BLaER1 (cell line): ENCODE data around the gene MYO9A.

Experiments used
- H3K27ac ChIP-seq: shearing (Covaris generic); formaldehyde crosslinking; 2 replicates; pipeline ENCODE4 v1.8.1; 2022
- H3K27me3 ChIP-seq: shearing (Covaris generic); formaldehyde crosslinking; 2 replicates; pipeline ENCODE4 v1.8.1; 2022
- H3K36me3 ChIP-seq: shearing (Covaris generic); formaldehyde crosslinking; 2 replicates; pipeline ENCODE4 v1.8.1; 2022
- H3K4me1 ChIP-seq: shearing (Covaris generic); formaldehyde crosslinking; 2 replicates; pipeline ENCODE4 v1.8.1; 2022
- H3K4me2 ChIP-seq: shearing (Covaris generic); formaldehyde crosslinking; 2 replicates; pipeline ENCODE4 v1.8.1; 2022
- H3K4me3 ChIP-seq: shearing (Covaris generic); formaldehyde crosslinking; 2 replicates; pipeline ENCODE4 v1.8.1; 2022
- H3K9ac ChIP-seq: shearing (Covaris generic); formaldehyde crosslinking; 2 replicates; pipeline ENCODE4 v1.8.1; 2022
- H3K9me3 ChIP-seq: shearing (Covaris generic); formaldehyde crosslinking; 2 replicates; pipeline ENCODE4 v1.8.1; 2022
- H4K20me1 ChIP-seq: shearing (Covaris generic); formaldehyde crosslinking; 2 replicates; pipeline ENCODE4 v1.8.1; 2022
- Cebpa-rat ChIP-seq: shearing (Covaris generic); IDR thresholded peaks from 2 replicates; pipeline ENCODE4 v1.8.1; 2022

Gene MYO9A

DNA sequence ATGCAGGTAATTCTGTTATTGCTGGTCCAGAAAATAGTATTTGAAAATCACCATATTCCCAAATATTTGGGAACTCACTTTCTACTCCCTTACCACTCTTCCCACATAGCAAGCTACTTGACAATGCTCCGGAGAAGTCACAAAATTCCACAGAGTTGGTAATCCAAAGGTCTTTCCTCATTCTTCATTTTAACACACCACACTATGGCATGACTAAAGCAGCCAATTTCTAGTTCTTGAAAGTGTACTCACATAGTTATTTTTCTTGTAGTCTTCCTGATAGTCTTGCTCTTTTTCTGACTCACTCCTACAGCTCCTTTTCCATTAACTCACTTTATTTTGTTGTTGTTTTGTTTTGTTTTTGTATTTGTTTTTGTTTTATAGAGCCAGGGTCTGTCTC lies 67.2 kb downstream of the MYO9A start:
- Histone ChIP-seq H3K9me3 (peaks cover 27% of the 10 kb centered on the region), H4K20me1 (peaks cover 6% of the 10 kb centered on the region; the same call in 1 of the 2 replicates), H3K4me2 (no peak overlapping the region), H3K36me3 (peaks cover 44% of the 10 kb centered on the region), H3K4me1 (no peaks in the 10 kb centered on the region; the same call in 1 of the 2 replicates), H3K27ac (no peak overlapping the region), H3K27me3 (no peaks in the 10 kb centered on the region), H3K4me3 (no peak overlapping the region), H3K9ac (no peak overlapping the region)
- TF ChIP-seq Cebpa-rat, result no peak

DNA sequence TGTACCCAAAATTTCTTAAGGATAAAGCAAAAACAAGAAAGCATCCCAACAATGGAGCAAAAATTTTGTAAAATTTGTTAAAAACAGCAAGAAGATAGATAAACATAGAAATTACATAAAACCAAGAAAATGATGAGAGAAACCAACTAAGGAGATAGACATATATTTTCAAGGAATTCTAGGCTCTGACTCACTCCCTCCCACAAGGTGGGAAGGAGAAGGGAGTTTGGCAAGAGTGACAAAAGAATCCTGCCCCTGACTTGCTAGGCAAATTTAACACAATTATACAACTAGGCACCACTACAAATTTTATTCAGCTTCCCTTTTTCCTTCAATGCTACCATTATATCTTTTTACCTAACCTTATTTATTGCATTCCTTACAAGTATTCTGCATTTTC lies 70.9 kb downstream of the MYO9A start:
- no peaks in the 10 kb centered on the region for H3K27me3 ChIP-seq
- peaks cover 6% of the 10 kb centered on the region; the same call in 1 of the 2 replicates for H4K20me1 ChIP-seq
- no peak overlapping the region for H3K27ac ChIP-seq
- no peaks in the 10 kb centered on the region; the same call in 1 of the 2 replicates for H3K4me1 ChIP-seq
- H3K9ac ChIP-seq, result no peak overlapping the region
- peaks cover 29% of the 10 kb centered on the region for H3K36me3 ChIP-seq
- H3K4me2 ChIP-seq, result no peak overlapping the region
- no peak for TF ChIP-seq Cebpa-rat
- peaks cover 11% of the 10 kb centered on the region for H3K9me3 ChIP-seq
- H3K4me3 ChIP-seq, result no peak overlapping the region

DNA sequence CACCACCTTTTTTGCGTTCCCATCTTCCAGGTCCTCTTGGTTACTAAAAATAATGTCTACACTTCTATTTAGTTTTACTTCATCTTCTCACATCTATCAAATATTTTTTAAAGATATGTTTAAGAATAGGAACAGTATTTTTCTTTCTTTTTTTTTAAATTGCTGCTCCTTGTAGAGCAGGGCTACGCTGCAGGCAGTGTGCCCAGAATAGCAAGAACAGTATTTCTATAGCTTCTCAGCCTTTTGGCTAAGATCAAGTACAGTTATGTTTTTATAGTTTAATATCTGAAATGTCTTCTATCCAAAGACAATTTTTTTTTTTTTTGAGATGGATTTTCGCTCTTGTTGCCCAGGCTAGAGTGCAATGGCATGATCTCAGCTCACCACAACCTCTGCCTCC lies 73.0 kb downstream of the MYO9A start:
- Histone ChIP-seq H3K4me2 (no peak overlapping the region), H3K27ac (no peak overlapping the region), H3K9me3 (no peaks in the 10 kb centered on the region), H3K27me3 (no peaks in the 10 kb centered on the region), H3K4me1 (no peaks in the 10 kb centered on the region; the same call in 1 of the 2 replicates), H3K36me3 (peaks cover 27% of the 10 kb centered on the region), H3K9ac (no peak overlapping the region), H3K4me3 (no peak overlapping the region), H4K20me1 (peaks cover 6% of the 10 kb centered on the region; the same call in 1 of the 2 replicates)
- TF ChIP-seq Cebpa-rat, result no peak

DNA sequence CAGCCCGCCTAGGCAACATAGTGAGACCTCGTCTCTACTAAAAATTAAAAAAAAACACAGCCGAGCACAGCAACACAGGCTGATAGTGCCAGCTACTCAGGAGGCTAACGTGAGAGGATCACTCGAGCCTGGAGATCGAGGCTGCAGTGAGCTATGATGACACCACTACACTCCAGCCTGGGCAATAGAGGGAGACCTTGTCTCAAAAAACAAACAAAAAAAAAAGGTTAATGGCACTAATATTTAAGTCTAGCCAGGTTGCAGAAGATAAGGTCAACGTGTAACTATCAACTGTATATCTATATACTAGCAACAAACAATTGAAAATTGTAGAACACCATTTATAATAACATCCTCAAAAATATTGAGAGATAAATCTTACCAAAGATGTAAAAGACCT lies 75.1 kb downstream of the MYO9A start:
- peaks cover 36% of the 10 kb centered on the region for H3K36me3 ChIP-seq
- no peak for TF ChIP-seq Cebpa-rat
- H3K4me1 ChIP-seq, result no peaks in the 10 kb centered on the region
- H3K9ac ChIP-seq, result no peak overlapping the region
- no peak overlapping the region for H3K4me3 ChIP-seq
- H3K27ac ChIP-seq, result no peak overlapping the region
- H4K20me1 ChIP-seq, result no peaks in the 10 kb centered on the region
- no peak overlapping the region for H3K4me2 ChIP-seq
- no peaks in the 10 kb centered on the region for H3K27me3 ChIP-seq
- H3K9me3 ChIP-seq, result 0 out of 2 replicates have a peak, but pooled peaks cover 7% of the 10 kb centered on the region

DNA sequence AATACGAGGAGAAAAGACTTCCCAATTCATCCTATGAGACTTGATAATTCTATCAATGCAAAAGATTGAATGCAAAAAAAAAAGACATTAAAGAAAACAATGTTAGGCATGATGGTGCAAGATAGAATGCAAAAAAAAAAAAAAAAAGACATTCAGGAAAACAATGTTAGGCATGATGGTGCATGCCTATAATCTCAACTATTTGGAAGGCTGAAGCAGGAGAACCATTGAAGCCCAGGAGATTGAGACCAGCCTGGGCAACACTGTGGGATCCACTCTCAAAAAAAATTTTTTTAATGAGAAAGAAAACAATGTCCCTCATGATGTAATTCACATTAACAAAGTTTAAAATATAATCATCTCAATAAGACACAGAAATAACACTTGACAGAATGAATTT lies 75.9 kb downstream of the MYO9A start:
- H3K27me3 ChIP-seq, result no peaks in the 10 kb centered on the region
- no peaks in the 10 kb centered on the region for H4K20me1 ChIP-seq
- no peaks in the 10 kb centered on the region for H3K4me1 ChIP-seq
- no peak for TF ChIP-seq Cebpa-rat
- peaks cover 15% of the 10 kb centered on the region for H3K9me3 ChIP-seq
- no peak overlapping the region for H3K27ac ChIP-seq
- no peak overlapping the region for H3K9ac ChIP-seq
- H3K36me3 ChIP-seq, result peaks cover 44% of the 10 kb centered on the region
- H3K4me3 ChIP-seq, result no peak overlapping the region
- H3K4me2 ChIP-seq, result no peak overlapping the region

DNA sequence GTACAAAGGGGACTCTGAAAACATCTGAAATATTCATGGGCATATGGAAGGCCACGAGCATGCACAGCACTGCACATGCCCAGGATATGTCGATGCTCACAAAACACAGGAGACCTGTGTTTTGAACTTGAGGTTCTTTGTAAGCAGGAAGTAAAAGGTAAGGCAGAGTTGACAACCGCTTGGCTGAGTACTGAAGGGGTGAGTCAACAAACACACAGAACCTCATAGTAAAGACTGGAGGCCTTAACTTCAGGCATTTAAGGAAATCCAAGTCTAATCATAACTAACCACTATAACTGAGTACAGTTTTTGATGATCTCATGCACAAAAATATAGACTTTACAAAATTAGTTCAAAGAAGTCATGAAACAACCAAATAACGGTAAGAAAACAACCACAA lies 80.6 kb downstream of the MYO9A start:
- H4K20me1 ChIP-seq, result 0 out of 2 replicates have a peak, but pooled peaks cover 5% of the 10 kb centered on the region
- no peak overlapping the region for H3K4me2 ChIP-seq
- H3K4me1 ChIP-seq, result no peaks in the 10 kb centered on the region
- no peak for TF ChIP-seq Cebpa-rat
- no peak overlapping the region for H3K9ac ChIP-seq
- H3K9me3 ChIP-seq, result peaks cover 23% of the 10 kb centered on the region
- H3K27ac ChIP-seq, result no peak overlapping the region
- H3K27me3 ChIP-seq, result no peaks in the 10 kb centered on the region
- H3K36me3 ChIP-seq, result peaks cover 35% of the 10 kb centered on the region
- H3K4me3 ChIP-seq, result no peak overlapping the region

DNA sequence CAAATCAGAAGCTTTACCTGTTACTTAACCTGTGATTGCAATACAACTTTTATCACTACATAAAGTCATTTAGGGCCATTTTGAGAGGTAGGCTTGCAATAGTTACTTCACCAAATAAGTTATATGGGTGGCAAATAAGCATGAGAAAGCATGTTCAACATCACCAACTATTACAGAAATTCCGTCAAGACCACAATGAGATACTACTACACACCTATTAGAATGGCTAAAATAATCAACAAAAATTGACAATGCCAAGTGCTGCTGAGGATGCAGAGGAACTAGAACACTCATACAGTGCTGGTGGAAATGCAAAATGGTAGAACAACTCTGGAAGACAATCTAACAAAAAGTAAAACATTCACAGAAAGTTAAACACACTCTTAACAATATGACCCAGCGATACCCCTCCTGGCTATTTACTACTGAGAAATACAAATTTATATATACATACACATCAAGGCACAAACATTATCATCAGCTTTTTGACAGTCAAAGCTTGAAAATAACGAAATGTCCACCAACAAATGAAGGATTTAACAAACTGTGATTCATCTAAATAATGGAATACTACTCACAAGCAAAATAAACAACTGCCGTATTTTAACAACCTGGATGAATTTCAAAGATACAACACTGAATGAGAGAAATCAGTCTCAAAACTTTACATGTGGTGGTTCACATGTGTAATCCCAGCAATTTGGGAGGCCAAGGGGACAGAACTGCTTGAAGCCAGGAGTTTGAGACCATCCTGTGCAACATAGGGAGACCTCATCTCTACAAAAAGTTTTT lies 82.9 kb downstream of the MYO9A start:
- Histone ChIP-seq H3K4me2 (no peak overlapping the region), H4K20me1 (0 out of 2 replicates have a peak, but pooled peaks cover 5% of the 10 kb centered on the region), H3K4me3 (no peak overlapping the region), H3K36me3 (peaks cover 32% of the 10 kb centered on the region), H3K9ac (no peak overlapping the region), H3K27me3 (no peaks in the 10 kb centered on the region), H3K27ac (no peak overlapping the region), H3K9me3 (peaks cover 23% of the 10 kb centered on the region), H3K4me1 (no peaks in the 10 kb centered on the region)
- TF ChIP-seq Cebpa-rat, result no peak

DNA sequence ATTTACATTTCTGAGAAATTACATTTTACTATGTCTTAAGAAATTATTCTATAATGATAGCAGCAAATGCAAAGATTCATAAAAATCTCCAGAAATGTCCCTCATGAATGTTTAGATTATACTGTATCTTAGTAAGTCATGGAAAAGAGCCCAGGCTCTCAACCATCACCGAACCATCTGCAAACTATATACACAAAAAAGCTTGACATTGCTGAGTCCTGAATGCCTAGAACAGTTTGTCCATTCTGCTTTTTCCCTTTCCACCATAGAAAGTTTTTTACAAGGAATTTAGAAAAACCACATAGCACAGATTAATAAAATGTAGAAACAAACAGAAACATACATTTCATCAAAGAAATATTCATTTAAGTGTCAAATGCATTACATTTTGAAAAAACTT lies 83.6 kb downstream of the MYO9A start:
- H3K4me2 ChIP-seq, result no peak overlapping the region
- no peak for TF ChIP-seq Cebpa-rat
- H3K4me3 ChIP-seq, result no peak overlapping the region
- peaks cover 25% of the 10 kb centered on the region for H3K36me3 ChIP-seq
- H3K9me3 ChIP-seq, result peaks cover 23% of the 10 kb centered on the region
- H4K20me1 ChIP-seq, result 0 out of 2 replicates have a peak, but pooled peaks cover 5% of the 10 kb centered on the region
- no peaks in the 10 kb centered on the region for H3K4me1 ChIP-seq
- H3K27me3 ChIP-seq, result no peaks in the 10 kb centered on the region
- H3K27ac ChIP-seq, result no peak overlapping the region
- no peak overlapping the region for H3K9ac ChIP-seq

DNA sequence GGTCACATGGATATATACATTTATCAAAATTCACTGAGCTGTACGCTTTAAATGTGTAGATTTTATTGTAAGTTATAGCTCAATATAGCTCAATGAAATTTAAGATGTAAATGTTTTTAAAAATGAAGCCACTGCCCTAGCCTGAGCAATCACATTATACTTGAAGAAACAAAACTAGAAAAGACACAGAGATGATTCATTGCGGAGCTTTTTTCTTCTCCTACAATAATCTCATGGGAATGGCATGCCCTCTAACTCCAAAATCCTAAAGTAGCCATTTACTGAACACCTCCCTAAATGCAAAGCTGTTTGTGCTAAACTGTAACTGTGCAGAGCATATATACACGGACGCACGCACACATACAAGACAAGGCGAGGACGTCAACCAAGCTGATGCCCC lies 84.2 kb downstream of the MYO9A start:
- no peak overlapping the region for H3K27ac ChIP-seq
- no peak overlapping the region for H3K9ac ChIP-seq
- peaks cover 25% of the 10 kb centered on the region for H3K36me3 ChIP-seq

DNA sequence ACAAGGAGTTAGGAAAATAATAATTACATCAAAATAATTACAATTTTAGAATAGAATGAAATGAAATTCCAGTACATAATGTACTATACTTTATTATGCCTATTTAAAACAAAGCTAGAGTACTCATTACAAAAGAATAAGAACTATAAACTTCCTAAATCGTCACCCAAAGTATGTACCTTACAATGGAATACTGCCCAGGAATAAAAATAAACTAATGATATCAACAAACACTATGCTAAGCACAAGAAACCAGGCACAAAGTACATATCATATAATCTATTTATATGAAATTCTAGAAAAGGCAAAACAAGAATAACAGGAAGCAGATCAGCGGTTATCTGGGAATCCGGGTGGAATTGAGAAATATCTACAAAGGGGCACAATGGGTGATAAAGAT lies 84.7 kb downstream of the MYO9A start:
- Histone ChIP-seq H3K27me3 (no peaks in the 10 kb centered on the region), H3K4me3 (no peak overlapping the region), H3K9ac (no peak overlapping the region), H3K4me1 (no peaks in the 10 kb centered on the region), H3K36me3 (peaks cover 25% of the 10 kb centered on the region), H3K9me3 (peaks cover 20% of the 10 kb centered on the region), H4K20me1 (0 out of 2 replicates have a peak, but pooled peaks cover 5% of the 10 kb centered on the region), H3K27ac (no peak overlapping the region), H3K4me2 (no peak overlapping the region)
- no peak for TF ChIP-seq Cebpa-rat

More for the DNA sequence above, 84.2 kb downstream of the MYO9A start:
- Histone ChIP-seq H3K4me1 (no peaks in the 10 kb centered on the region), H3K27me3 (no peaks in the 10 kb centered on the region), H4K20me1 (0 out of 2 replicates have a peak, but pooled peaks cover 5% of the 10 kb centered on the region), H3K9me3 (peaks cover 23% of the 10 kb centered on the region), H3K4me3 (no peak overlapping the region), H3K4me2 (no peak overlapping the region)
- no peak for TF ChIP-seq Cebpa-rat
